Stimulated activated naive CD8-positive, alpha-beta T cell treated with anti-CD3 and anti-CD28 coated beads, Interleukin-15, amount 100 ng/mL, for 72 hours (primary cell): ENCODE measurements around the gene TMPRSS11E.
"Not testable (repeated sequence)": the region's sequence is repeated elsewhere in the genome, so short reads cannot be mapped to it uniquely, and the experiment has no call there.

ENCODE experiments used
- ATAC-seq: fragments of 150-1000 bp; cut with Tn5 transposase; 2 replicates; pipeline ENCODE4 v1.10.0; 2021; ENCODE audit warnings: mild to moderate bottlenecking, moderate library complexity
- DNase-seq, 2 donors: peaks; one replicate each; pipeline ENCODE4 v3.0.0; 2021 to 2022
- H3K27ac Mint-ChIP-seq, 2 donors: one replicate each; pipeline ENCODE4 v1.8.0; 2022; ENCODE audit warnings: mild to moderate bottlenecking in 2 of 2, mixed read lengths in 2 of 2, moderate library complexity in 2 of 2
- H3K27me3 Mint-ChIP-seq: one replicate; pipeline ENCODE4 v1.8.0; 2022; ENCODE audit warnings: mixed read lengths
- H3K4me1 Mint-ChIP-seq: one replicate; pipeline ENCODE4 v1.8.0; 2022; ENCODE audit warnings: mild to moderate bottlenecking, mixed read lengths
- H3K4me3 Mint-ChIP-seq, 2 donors: one replicate each; pipeline ENCODE4 v1.8.0; 2022; ENCODE audit warnings: mild to moderate bottlenecking in 2 of 2, mixed read lengths in 2 of 2, moderate library complexity in 1 of 2
- H3K9me3 Mint-ChIP-seq, 2 donors: one replicate each; pipeline ENCODE4 v1.8.0; 2022; ENCODE audit warnings: mixed read lengths in 2 of 2

The TMPRSS11E gene

DNA sequence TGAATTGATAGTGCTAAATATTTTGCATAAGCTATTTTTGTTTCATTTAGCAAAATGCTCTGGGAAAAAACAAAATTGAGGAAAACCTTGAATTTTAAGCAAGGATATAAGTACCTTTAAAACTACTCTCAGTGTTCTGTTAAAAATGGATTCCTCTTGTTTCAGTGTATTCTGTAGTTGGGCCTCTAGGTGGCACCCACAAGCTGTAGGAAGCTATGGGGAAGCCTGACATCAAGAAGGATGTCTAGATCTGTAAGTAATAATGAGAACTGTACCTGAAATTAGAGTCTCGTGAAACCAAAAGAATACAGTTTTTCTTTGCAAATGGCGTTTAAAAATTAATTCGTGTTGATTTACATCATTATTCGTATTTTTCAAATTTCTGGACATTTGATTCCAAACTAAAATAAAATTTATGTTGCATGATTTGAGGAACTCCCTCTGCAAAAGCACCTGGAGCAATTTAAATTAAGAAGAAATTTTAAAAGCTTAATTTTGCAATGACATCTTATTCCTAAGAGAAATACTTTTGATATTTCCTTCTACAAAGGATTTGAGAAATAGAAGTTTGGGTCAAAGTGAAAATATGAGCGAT, 51.2 kb downstream of the TMPRSS11E start:
- peaks cover 6% of the 10 kb centered on the region for H3K4me1 Mint-ChIP-seq
- H3K27me3 Mint-ChIP-seq, result no peaks in the 10 kb centered on the region
- H3K4me3 Mint-ChIP-seq, result no peak overlapping the region
- DNase-seq, result peak; percentile 36 to 56
- ATAC-seq, result peak; percentile 87
- no peak overlapping the region for H3K27ac Mint-ChIP-seq
- H3K9me3 Mint-ChIP-seq, result no peaks in the 10 kb centered on the region

DNA sequence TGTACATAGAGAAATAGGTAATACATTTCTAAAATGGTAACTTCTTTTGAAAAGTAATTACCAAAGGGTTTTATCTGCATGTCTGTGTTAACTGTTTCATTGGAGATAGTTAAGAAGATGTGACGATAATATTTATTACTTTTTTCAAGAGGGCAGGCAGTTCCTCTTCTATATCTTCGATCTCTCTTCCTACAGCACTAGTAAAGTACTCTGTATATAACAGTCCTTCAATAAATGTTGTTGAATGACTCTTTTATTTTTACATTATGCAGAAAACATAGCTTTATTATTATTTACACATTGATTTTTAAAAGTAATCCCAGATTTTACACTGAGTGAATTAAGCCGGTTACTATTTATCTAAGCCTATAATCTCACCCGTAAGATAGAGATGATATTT, 51.8 kb downstream of the TMPRSS11E start:
- no peak for ATAC-seq
- no peak for DNase-seq
- Mint-ChIP-seq H3K4me1 (peaks cover 6% of the 10 kb centered on the region), H3K9me3 (peaks cover 1 to 3% of the 10 kb centered on the region in 2 donors), H3K27me3 (no peaks in the 10 kb centered on the region), H3K4me3 (no peak overlapping the region), H3K27ac (no peak overlapping the region)

DNA sequence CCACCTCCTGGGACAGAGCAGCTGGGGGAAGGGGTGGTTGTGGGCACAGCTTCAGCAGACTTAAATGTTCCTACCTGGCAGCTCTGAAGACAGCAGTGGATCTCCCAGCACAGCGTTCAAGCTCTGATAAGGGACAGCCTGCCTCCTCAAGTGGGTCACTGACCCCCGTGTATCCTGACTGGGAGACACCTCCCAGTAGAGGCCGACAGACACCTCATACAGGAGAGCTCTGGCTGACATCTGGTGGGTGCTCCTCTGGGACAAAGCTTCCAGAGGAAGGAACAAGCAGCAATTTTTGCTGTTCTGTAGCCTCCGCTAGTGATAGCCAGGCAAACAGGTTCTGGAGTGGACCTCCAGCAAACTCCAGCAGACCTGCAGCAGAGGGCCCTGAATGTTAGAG, 56.2 kb downstream of the TMPRSS11E start:
- not testable (repeated sequence) for H3K4me3 Mint-ChIP-seq, H3K27me3 Mint-ChIP-seq, H3K9me3 Mint-ChIP-seq, H3K27ac Mint-ChIP-seq, ATAC-seq, H3K4me1 Mint-ChIP-seq, DNase-seq

DNA sequence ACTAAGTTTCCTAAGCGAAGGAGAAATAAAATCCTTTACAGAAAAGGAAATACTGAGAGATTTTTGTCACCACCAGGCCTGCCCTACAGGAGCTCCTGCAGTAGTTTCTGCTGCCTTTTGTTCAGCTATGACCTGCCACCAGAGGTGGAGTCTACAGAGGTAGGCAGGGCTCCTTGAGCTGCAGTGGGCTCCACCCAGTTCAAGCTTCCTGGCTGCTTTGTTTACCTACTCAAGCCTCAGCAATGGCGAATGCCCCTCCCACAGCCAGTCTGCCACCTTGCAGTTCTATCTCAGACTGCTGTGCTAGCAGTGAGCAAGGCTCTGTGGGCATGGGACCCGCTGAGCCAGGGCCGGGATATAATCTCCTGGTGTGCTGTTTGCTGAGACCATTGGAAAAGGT, 57.6 kb downstream of the TMPRSS11E start:
- DNase-seq, ATAC-seq, H3K4me3 Mint-ChIP-seq, H3K9me3 Mint-ChIP-seq, H3K4me1 Mint-ChIP-seq, H3K27ac Mint-ChIP-seq, H3K27me3 Mint-ChIP-seq: not testable (repeated sequence)

DNA sequence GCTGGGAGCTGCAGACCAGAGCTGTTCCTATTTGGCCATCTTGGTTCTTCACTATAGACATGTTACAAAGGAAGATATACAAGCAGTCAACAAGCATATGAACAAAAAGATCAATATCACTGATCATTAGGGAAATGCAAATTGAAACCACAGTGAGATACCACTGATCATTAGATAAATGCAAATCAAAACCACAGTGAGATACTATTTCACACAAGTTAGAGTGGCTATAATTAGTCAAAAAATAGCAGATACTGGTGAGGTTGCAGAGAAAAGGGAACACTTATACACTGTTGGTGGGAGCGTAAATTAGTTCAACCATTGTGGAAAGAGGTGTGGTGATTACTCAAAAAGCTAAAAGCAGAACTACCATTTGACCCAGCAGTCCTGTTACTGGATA, 58.2 kb downstream of the TMPRSS11E start:
- H3K9me3 Mint-ChIP-seq, H3K4me3 Mint-ChIP-seq, H3K27me3 Mint-ChIP-seq, DNase-seq, H3K4me1 Mint-ChIP-seq, ATAC-seq, H3K27ac Mint-ChIP-seq: not testable (repeated sequence)

DNA sequence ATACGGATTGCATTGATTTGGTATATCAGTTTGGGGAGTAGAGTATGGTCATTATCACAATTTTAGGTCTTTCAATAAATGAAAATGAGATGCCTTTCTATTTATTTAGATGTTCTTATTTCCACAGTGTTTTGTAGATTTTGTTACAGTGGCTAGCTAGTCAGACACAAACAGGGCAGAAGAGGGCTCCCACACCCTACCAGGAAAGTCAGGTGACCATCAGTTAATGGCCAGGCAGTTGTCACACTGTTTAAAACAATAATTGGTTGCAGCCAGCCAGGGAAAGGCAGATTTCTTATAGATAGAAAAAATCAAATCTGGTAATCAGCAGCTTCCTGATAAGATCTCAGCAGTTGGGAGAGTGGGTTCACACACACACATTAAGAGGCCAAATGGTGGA, 71.6 kb downstream of the TMPRSS11E start:
- H3K4me3 Mint-ChIP-seq, result no peak overlapping the region
- no peaks in the 10 kb centered on the region for H3K27me3 Mint-ChIP-seq
- H3K9me3 Mint-ChIP-seq, result no peaks in the 10 kb centered on the region
- no peak for ATAC-seq
- H3K4me1 Mint-ChIP-seq, result no peaks in the 10 kb centered on the region
- no peak overlapping the region for H3K27ac Mint-ChIP-seq
- DNase-seq, result no peak

DNA sequence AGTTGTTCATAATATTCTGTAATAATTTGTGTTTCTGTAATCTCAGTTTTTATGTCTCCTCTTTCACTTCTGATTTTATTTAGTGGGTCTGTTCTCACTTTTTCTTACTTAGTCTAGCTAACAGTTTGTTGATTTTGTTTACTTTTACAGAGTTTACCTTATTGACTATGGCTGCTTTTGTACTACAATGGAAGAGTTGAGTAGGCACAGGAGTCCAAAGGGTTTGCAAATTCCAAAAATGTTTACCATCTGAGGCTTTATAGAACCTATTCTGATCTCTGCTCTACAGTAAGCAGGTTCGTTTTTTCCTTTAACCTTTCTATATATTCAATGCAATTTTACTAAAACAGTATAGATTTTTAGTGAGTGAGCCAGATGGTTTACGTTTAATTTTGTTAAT, 73.7 kb downstream of the TMPRSS11E start:
- ATAC-seq, result no peak

DNA sequence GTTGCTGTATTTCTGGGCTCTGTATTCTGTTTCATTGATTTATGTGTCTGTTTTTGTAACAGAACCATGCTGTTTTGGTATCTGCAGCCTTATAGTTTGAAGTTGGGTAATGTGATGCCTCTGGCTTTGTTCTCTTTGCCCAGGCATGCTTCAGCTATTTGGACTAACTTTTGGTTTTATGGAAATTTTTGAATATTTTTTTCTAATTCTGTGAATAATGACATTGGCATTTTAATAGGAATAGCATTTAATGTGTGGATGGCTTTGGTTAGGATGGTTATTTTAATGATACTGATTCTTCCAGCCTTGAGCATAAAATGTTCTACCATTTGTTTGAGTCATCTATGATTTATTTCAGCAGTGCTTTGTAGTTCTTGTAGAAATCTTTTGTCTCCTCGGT, 75.0 kb downstream of the TMPRSS11E start:
- not testable (repeated sequence) for H3K9me3 Mint-ChIP-seq, ATAC-seq, H3K27ac Mint-ChIP-seq, H3K27me3 Mint-ChIP-seq, H3K4me1 Mint-ChIP-seq, H3K4me3 Mint-ChIP-seq, DNase-seq

More for the DNA sequence above, 73.7 kb downstream of the TMPRSS11E start:
- no peaks in the 10 kb centered on the region for H3K4me1 Mint-ChIP-seq
- H3K9me3 Mint-ChIP-seq, result no peaks in the 10 kb centered on the region
- no peak for DNase-seq
- no peak overlapping the region for H3K27ac Mint-ChIP-seq
- H3K4me3 Mint-ChIP-seq, result no peak overlapping the region
- no peaks in the 10 kb centered on the region for H3K27me3 Mint-ChIP-seq

DNA sequence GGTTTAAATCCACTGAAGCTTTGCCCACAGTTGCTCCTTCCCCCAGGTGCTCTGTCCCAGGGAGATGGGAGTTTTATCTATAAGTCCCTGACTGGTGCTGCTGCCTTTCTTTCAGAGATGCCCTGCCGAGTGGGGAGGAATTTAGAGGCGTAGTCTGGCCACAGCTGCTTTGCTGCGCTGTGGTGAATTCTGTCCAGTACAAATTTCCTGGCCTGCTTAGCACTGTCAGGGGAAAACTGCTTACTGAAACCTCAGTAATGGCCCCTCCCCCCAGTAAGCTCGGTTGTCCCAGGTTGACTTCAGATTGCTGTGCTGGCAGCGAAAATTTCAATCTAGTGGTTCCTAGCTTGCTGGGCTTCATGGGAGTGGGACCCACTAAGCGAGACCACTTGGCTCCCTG, 88.7 kb downstream of the TMPRSS11E start:
- Mint-ChIP-seq H3K27ac (no peak overlapping the region), H3K4me1 (no peaks in the 10 kb centered on the region), H3K27me3 (no peaks in the 10 kb centered on the region), H3K9me3 (peaks cover 12 to 14% of the 10 kb centered on the region in 2 donors), H3K4me3 (no peak overlapping the region)
- ATAC-seq (no peak), DNase-seq (no peak)

DNA sequence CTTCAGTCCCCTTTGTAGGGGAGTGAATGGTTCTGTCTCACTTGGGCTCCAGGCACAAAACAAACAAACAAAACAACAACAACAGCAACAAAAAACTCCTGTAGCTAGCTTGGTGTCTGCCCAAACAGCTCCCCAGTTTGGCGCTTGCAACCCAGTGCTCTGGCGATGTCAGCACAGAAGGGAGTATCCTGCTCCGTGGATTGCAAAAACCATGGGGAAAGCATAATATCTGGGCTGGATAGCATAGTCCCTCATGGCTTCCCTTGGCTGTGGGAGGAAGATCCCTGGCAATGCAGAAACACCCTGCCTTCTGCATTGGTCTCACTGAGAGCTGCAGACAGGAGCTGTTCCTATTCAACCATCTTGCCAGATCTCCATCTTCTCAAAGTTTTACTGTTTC, 89.1 kb downstream of the TMPRSS11E start:
- no peak for ATAC-seq
- Mint-ChIP-seq H3K27me3 (no peaks in the 10 kb centered on the region), H3K4me1 (no peaks in the 10 kb centered on the region), H3K27ac (no peak overlapping the region), H3K9me3 (peaks cover 12 to 14% of the 10 kb centered on the region in 2 donors), H3K4me3 (no peak overlapping the region)
- no peak for DNase-seq

DNA sequence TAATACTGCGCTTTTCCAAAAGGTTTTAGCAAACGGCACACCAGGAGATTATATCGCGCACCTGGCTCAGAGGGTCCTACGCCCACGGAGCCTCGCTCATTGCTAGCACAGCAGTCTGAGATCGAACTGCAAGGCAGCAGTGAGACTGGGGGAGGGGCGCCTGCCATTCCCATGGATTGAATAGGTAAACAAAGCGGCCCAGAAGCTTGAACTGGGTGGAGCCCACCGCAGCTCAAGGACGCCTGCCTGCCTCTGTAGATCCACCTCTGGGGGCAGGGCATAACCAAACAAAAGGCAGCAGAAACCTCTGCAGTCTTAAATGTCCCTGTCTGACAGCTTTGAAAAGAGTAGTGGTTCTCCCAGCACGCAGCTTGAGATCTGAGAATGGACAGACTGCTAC, 95.5 kb downstream of the TMPRSS11E start:
- not testable (repeated sequence) for H3K4me3 Mint-ChIP-seq, H3K27me3 Mint-ChIP-seq, DNase-seq, ATAC-seq, H3K4me1 Mint-ChIP-seq, H3K27ac Mint-ChIP-seq
- peaks cover 0 to 15% of the 10 kb centered on the region in 2 donors for H3K9me3 Mint-ChIP-seq
